HG02610 (cell line): ENCODE data around the gene PLEKHH1.
"Not testable (repeated sequence)": the region's sequence is repeated elsewhere in the genome, so short reads cannot be mapped to it uniquely, and the experiment has no call there.

Source experiments
- ATAC-seq: cut with Tn5 transposase; IDR thresholded peaks from one replicate; pipeline ENCODE4 v1.9.1; 2021; ENCODE audit warnings: mild to moderate bottlenecking, moderate library complexity; ENCODE audit not compliant: unreplicated experiment

Gene PLEKHH1

GRCh38 chr14:67620217-67620785, 87.2 kb downstream of the PLEKHH1 start:
- ATAC-seq: no peak

- no peak for ATAC-seq
These were observed 89.6 kb downstream of the PLEKHH1 start for GRCh38 chr14:67622675-67623074.

GRCh38 chr14:67623114-67623513, 90.0 kb downstream of the PLEKHH1 start:
- ATAC-seq: no peak

DNA sequence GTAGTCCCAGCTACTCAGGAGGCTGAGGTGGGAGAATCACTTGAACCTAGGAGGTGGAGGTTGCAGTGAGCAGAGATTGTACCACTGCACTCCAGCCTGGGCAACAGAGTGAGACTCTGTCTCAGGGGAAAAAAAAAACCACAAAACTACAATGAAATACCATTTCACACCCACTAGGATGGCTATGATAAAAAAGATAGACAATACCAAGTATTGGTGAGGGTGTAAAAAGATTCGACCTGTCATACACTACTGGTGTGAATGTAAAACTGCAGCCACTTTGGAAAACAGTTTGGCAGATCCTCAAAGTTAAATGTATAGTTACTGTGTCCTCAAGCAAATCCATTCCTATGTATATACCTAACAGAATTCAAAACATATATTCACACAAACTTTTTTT, 93.0 kb downstream of the PLEKHH1 start:
- ATAC-seq: not testable (repeated sequence)

DNA sequence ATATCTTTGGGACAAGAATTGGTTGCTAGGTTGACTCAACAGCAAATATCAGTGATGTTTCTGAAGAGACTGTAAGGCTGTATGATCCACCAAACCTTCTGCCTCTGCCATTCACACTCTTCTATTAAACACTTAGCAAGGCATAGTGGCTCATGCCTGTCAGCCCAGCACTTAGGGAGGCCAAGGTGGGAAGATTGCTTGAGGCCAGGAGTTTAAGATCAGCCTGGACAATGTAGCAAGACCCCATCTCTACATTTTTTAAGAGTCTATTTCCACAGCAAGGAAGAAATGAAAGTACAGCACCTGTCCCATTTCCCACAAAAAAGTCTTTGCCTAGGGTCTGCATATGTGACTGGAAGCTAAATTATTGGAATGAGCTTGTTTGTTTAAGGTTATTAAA, 94.4 kb downstream of the PLEKHH1 start:
- ATAC-seq: no peak

DNA sequence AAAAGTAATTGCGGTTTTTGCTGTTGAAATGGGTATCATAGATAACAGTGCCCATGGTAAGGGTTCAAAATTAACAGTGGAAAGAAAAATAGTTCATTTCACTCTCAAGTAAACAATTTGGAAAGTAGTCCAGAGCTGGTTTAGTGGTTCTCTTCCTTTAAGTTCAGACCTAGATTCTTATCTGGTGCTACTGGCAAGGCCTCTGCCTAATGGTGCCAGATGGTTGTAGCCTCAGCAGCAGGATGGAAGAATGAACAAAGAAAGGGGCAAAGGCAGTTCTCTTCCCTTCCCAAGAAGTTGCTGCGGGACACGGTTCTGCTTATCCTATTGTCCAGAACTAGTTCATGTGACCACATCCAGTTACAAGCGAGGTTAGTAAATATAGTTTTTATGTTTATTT, 97.1 kb downstream of the PLEKHH1 start:
- ATAC-seq: no peak

DNA sequence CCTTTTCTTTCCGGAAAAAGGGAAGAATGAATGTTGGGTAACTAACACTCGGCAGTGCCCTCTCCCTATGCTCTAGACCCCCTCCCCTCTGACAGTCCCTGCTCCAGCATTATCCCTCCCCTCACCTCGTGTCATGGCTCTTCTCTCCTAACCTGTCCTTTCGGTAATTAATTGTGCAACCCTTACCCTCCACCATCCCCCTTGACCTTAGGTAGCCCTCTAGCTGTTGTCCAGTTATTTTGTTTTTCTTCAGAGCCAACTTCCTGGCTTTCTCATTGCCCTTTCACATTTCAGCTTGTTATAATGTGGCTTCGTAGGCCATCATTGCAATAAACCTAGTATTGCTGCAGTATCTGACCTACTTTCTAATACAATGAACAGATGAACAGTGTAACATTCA, 97.8 kb downstream of the PLEKHH1 start:
- no peak for ATAC-seq

- no peak for ATAC-seq
These were observed 100.5 kb downstream of the PLEKHH1 start for GRCh38 chr14:67633451-67634147.

DNA sequence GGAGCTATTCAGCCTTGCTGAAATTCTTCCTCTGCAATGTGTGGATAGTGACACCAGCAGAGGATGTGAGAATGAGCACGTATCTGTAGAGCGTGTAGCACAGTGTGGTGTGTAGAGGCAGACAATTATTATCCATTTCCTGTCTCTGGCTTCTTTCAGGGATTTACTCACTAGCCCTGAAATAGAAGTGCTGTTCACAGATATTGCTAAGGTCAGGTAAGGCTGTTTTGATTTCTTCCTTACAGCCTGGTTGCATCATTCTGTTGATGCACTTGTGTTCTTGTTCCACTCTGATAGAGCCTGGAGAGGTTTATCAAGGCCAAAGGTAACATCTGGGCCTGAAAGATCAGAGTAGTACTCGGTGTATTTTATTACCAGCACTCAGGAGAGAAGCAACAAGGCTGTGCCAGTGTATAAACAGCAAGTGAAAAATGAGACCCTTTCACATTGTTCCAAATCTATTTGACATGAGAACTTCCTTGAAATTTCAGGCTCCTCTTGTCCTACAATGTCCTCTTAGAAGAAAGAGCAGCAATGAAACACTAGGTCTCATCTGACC, 103.3 kb downstream of the PLEKHH1 start:
- peak; percentile 60 for ATAC-seq

DNA sequence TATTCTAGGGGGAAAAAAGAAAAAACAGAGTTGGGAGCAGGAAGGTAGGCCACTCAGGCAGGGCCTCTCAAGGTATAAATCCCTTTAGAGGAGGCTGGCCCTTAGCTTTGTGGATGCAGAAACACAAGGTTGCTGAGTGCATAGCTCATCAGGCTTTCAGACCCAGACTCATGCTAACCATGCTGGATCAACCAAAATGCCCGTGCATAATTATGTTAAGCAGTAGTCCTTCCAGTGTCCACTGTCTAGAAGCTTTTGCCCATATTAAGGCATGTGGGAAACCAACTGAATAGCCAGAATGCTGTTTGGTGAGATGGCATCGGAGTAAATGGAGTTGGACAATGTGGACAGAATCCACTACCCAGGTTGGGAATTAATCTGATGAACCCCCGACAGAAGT, 105.6 kb downstream of the PLEKHH1 start:
- no peak for ATAC-seq
